ENCODE measurements around the gene PLIN1.

Gene PLIN1

GRCh38 chr15:89679212-89679611 lies at the start of gene PLIN1:
TSS of gene PLIN1 (minus strand) at chr15:89679367. CDS start at chr15:89677489, 1,878 bp downstream.
- no peaks in the 10 kb centered on the region for H3K27me3 ChIP-seq (ENCODE audit: control insufficient read depth, insufficient read depth, low read length)
- H3K4me1 ChIP-seq (ENCODE audit: control insufficient read depth, low read depth, low read length) = no peaks in the 10 kb centered on the region
- H3K9ac ChIP-seq (ENCODE audit: low read length) = no peak within 1 kb of the TSS
- no peak within 1 kb of the TSS for H3K27ac ChIP-seq (ENCODE audit: low read length)
- H3K9me3 ChIP-seq (ENCODE audit: control insufficient read depth, low read depth, low read length) = no peaks in the 10 kb centered on the region
- no peaks in the 10 kb centered on the region for H3K36me3 ChIP-seq (ENCODE audit: control insufficient read depth, low read depth, low read length)
- H3K4me3 ChIP-seq (ENCODE audit: low read length) = no peak within 1 kb of the TSS

GRCh38 chr15:89728254-89728653 lies 49.1 kb upstream of the PLIN1 start:
- no peaks in the 10 kb centered on the region for H3K36me3 ChIP-seq (ENCODE audit: control insufficient read depth, low read depth, low read length)
- H3K4me1 ChIP-seq (ENCODE audit: control insufficient read depth, low read depth, low read length) = no peaks in the 10 kb centered on the region
- no peaks in the 10 kb centered on the region for H3K27me3 ChIP-seq (ENCODE audit: control insufficient read depth, insufficient read depth, low read length)
- no peak overlapping the region for H3K27ac ChIP-seq (ENCODE audit: low read length)
- peaks cover 3% of the 10 kb centered on the region for H3K9me3 ChIP-seq (ENCODE audit: control insufficient read depth, low read depth, low read length)
- H3K9ac ChIP-seq (ENCODE audit: low read length) = no peak overlapping the region
- H3K4me3 ChIP-seq (ENCODE audit: low read length) = no peak overlapping the region

- H3K9me3 ChIP-seq (ENCODE audit: control insufficient read depth, low read depth, low read length) = peaks cover 3% of the 10 kb centered on the region
- no peak overlapping the region for H3K27ac ChIP-seq (ENCODE audit: low read length)
- H3K9ac ChIP-seq (ENCODE audit: low read length) = no peak overlapping the region
- H3K4me3 ChIP-seq (ENCODE audit: low read length) = no peak overlapping the region
- H3K27me3 ChIP-seq (ENCODE audit: control insufficient read depth, insufficient read depth, low read length) = no peaks in the 10 kb centered on the region
- H3K4me1 ChIP-seq (ENCODE audit: control insufficient read depth, low read depth, low read length) = no peaks in the 10 kb centered on the region
- no peaks in the 10 kb centered on the region for H3K36me3 ChIP-seq (ENCODE audit: control insufficient read depth, low read depth, low read length)
Measured at GRCh38 chr15:89725064-89725463, 45.9 kb upstream of the PLIN1 start.

GRCh38 chr15:89724621-89725020 lies 45.5 kb upstream of the PLIN1 start:
- no peak overlapping the region for H3K4me3 ChIP-seq (ENCODE audit: low read length)
- peaks cover 3% of the 10 kb centered on the region for H3K9me3 ChIP-seq (ENCODE audit: control insufficient read depth, low read depth, low read length)
- no peaks in the 10 kb centered on the region for H3K36me3 ChIP-seq (ENCODE audit: control insufficient read depth, low read depth, low read length)
- no peak overlapping the region for H3K27ac ChIP-seq (ENCODE audit: low read length)
- no peak overlapping the region for H3K9ac ChIP-seq (ENCODE audit: low read length)
- H3K27me3 ChIP-seq (ENCODE audit: control insufficient read depth, insufficient read depth, low read length) = no peaks in the 10 kb centered on the region
- no peaks in the 10 kb centered on the region for H3K4me1 ChIP-seq (ENCODE audit: control insufficient read depth, low read depth, low read length)

DNA sequence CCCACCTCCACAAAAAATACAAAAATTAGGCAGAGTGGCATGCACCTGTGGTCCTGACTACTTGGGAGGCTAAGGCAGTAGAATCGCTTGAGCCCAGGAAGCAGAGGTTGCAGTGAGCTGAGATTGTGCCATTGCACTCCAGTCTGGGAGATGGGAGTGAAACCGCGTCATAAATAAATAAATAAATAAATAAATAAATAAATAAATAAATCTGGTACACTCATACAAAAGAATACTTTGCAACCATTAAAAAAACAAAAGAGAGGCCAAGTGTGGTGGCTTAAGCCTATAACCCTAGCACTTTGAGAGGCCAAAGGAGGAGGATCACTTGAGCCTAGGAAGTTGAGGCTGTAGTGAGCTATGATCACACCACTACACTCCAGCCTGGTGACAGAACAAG lies 43.9 kb upstream of the PLIN1 start:
- Histone ChIP-seq H3K27me3 (ENCODE audit: control insufficient read depth, insufficient read depth, low read length) (no peaks in the 10 kb centered on the region), H3K27ac (ENCODE audit: low read length) (no peak overlapping the region), H3K4me1 (ENCODE audit: control insufficient read depth, low read depth, low read length) (no peaks in the 10 kb centered on the region), H3K9ac (ENCODE audit: low read length) (no peak overlapping the region), H3K4me3 (ENCODE audit: low read length) (no peak overlapping the region), H3K36me3 (ENCODE audit: control insufficient read depth, low read depth, low read length) (no peaks in the 10 kb centered on the region), H3K9me3 (ENCODE audit: control insufficient read depth, low read depth, low read length) (peaks cover 3% of the 10 kb centered on the region)

GRCh38 chr15:89714775-89715174 lies 35.6 kb upstream of the PLIN1 start:
- Histone ChIP-seq H3K4me3 (ENCODE audit: low read length) (no peak overlapping the region), H3K4me1 (ENCODE audit: control insufficient read depth, low read depth, low read length) (no peaks in the 10 kb centered on the region), H3K9ac (ENCODE audit: low read length) (no peak overlapping the region), H3K27me3 (ENCODE audit: control insufficient read depth, insufficient read depth, low read length) (no peaks in the 10 kb centered on the region), H3K27ac (ENCODE audit: low read length) (no peak overlapping the region), H3K36me3 (ENCODE audit: control insufficient read depth, low read depth, low read length) (no peaks in the 10 kb centered on the region), H3K9me3 (ENCODE audit: control insufficient read depth, low read depth, low read length) (no peaks in the 10 kb centered on the region)

DNA sequence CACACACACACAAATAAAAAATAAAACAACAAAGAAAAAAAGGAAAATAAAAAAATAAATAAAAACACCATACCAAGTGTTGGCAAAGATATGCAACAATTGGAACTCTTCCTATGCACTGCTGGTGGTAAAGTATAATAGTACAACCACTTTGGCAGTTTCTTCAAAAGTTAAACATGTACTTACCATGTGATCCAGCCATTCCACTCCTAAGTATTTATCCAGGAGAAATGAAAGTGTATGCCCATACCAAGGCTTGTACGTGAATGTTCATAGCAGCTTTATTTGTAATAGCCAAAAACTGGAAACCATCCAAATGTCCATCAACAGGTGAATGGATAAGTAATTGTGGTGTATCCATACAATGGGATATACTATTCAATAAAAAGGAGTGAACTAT lies 28.4 kb upstream of the PLIN1 start:
- H3K9me3 ChIP-seq (ENCODE audit: control insufficient read depth, low read depth, low read length) = no peaks in the 10 kb centered on the region
- H3K4me3 ChIP-seq (ENCODE audit: low read length) = no peak overlapping the region
- H3K9ac ChIP-seq (ENCODE audit: low read length) = no peak overlapping the region

DNA sequence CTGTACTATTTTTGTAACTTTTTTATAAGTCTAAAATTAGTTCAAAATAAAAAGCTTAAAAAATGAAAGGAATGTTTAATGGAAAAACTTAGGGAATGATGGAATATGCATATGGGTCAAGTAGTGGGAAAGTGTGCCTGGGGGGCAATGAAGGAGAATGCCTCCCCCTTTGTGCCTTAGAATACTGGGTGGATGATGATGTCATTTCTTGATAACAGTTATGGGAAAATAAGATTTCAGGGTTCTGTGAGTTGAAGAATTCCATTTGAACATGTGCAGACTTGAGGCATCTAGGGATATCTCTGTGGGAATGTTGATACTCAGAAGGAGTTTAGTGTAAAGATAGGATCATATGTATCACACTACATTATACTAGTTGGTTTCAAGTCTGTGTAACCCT lies 25.2 kb upstream of the PLIN1 start:
- Histone ChIP-seq H3K27ac (ENCODE audit: low read length) (no peak overlapping the region), H3K36me3 (ENCODE audit: control insufficient read depth, low read depth, low read length) (no peaks in the 10 kb centered on the region), H3K4me1 (ENCODE audit: control insufficient read depth, low read depth, low read length) (no peaks in the 10 kb centered on the region), H3K4me3 (ENCODE audit: low read length) (no peak overlapping the region), H3K27me3 (ENCODE audit: control insufficient read depth, insufficient read depth, low read length) (no peaks in the 10 kb centered on the region), H3K9ac (ENCODE audit: low read length) (no peak overlapping the region), H3K9me3 (ENCODE audit: control insufficient read depth, low read depth, low read length) (no peaks in the 10 kb centered on the region)

More for the DNA sequence above, 28.4 kb upstream of the PLIN1 start:
- H3K27ac ChIP-seq (ENCODE audit: low read length) = no peak overlapping the region
- H3K36me3 ChIP-seq (ENCODE audit: control insufficient read depth, low read depth, low read length) = no peaks in the 10 kb centered on the region
- no peaks in the 10 kb centered on the region for H3K4me1 ChIP-seq (ENCODE audit: control insufficient read depth, low read depth, low read length)
- no peaks in the 10 kb centered on the region for H3K27me3 ChIP-seq (ENCODE audit: control insufficient read depth, insufficient read depth, low read length)

- H3K9me3 ChIP-seq (ENCODE audit: control insufficient read depth, low read depth, low read length) = no peaks in the 10 kb centered on the region
- H3K9ac ChIP-seq (ENCODE audit: low read length) = no peak overlapping the region
- no peak overlapping the region for H3K4me3 ChIP-seq (ENCODE audit: low read length)
- H3K27ac ChIP-seq (ENCODE audit: low read length) = no peak overlapping the region
- H3K4me1 ChIP-seq (ENCODE audit: control insufficient read depth, low read depth, low read length) = no peaks in the 10 kb centered on the region
- H3K36me3 ChIP-seq (ENCODE audit: control insufficient read depth, low read depth, low read length) = no peaks in the 10 kb centered on the region
- peaks cover 19% of the 10 kb centered on the region for H3K27me3 ChIP-seq (ENCODE audit: control insufficient read depth, insufficient read depth, low read length)
Measured at GRCh38 chr15:89695198-89695597, 16.0 kb upstream of the PLIN1 start.

- no peaks in the 10 kb centered on the region for H3K36me3 ChIP-seq (ENCODE audit: control insufficient read depth, low read depth, low read length)
- no peak overlapping the region for H3K27ac ChIP-seq (ENCODE audit: low read length)
- peaks cover 31% of the 10 kb centered on the region for H3K27me3 ChIP-seq (ENCODE audit: control insufficient read depth, insufficient read depth, low read length)
- H3K4me1 ChIP-seq (ENCODE audit: control insufficient read depth, low read depth, low read length) = no peaks in the 10 kb centered on the region
- no peak overlapping the region for H3K9ac ChIP-seq (ENCODE audit: low read length)
- no peak overlapping the region for H3K4me3 ChIP-seq (ENCODE audit: low read length)
- H3K9me3 ChIP-seq (ENCODE audit: control insufficient read depth, low read depth, low read length) = no peaks in the 10 kb centered on the region
Measured at GRCh38 chr15:89693696-89694095, 14.5 kb upstream of the PLIN1 start.

DNA sequence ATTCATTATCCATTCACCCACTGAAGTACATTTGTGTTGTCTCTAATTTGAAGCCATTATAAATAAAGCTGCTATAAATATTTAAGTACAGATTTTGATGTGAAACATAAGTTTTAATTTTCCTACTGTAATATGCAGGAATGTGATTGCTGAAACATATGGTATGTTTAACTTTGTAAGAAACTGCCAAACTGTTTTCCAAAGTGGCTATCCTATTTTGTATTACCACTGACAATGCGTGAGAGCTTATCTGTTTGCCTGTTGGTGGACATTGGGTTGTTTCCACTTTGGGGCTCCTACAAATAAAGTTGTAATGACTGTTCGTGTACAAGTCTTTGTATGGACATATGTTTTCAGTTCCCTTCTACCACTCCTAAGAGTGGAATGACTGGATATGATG lies 13.9 kb upstream of the PLIN1 start:
- H3K9me3 ChIP-seq (ENCODE audit: control insufficient read depth, low read depth, low read length) = no peaks in the 10 kb centered on the region
- H3K4me3 ChIP-seq (ENCODE audit: low read length) = no peak overlapping the region
- no peak overlapping the region for H3K9ac ChIP-seq (ENCODE audit: low read length)
- no peaks in the 10 kb centered on the region for H3K36me3 ChIP-seq (ENCODE audit: control insufficient read depth, low read depth, low read length)
- no peak overlapping the region for H3K27ac ChIP-seq (ENCODE audit: low read length)
- peaks cover 31% of the 10 kb centered on the region for H3K27me3 ChIP-seq (ENCODE audit: control insufficient read depth, insufficient read depth, low read length)
- H3K4me1 ChIP-seq (ENCODE audit: control insufficient read depth, low read depth, low read length) = no peaks in the 10 kb centered on the region

- Histone ChIP-seq H3K9me3 (ENCODE audit: control insufficient read depth, low read depth, low read length) (no peaks in the 10 kb centered on the region), H3K36me3 (ENCODE audit: control insufficient read depth, low read depth, low read length) (no peaks in the 10 kb centered on the region), H3K4me3 (ENCODE audit: low read length) (peak within 1 kb of the TSS; percentile 81), H3K9ac (ENCODE audit: low read length) (peak within 1 kb of the TSS; percentile 33), H3K27me3 (ENCODE audit: control insufficient read depth, insufficient read depth, low read length) (peaks cover 31% of the 10 kb centered on the region), H3K27ac (ENCODE audit: low read length) (no peak within 1 kb of the TSS), H3K4me1 (ENCODE audit: control insufficient read depth, low read depth, low read length) (no peaks in the 10 kb centered on the region)
Measured at GRCh38 chr15:89690276-89691218, 11.4 kb upstream of the PLIN1 start, which contains the start of the genes PEX11A and WDR93. TSS of gene PEX11A (minus strand) at chr15:89690754. CDS start at chr15:89690632, 122 bp downstream. TSS of gene WDR93 (plus strand) at chr15:89690811. CDS start at chr15:89701747, 10,936 bp downstream.
